HL-60 (cell line): Measurements from ENCODE around the gene CACNG4.

Experiments
- DNase-seq, 2 experiments: peaks; one replicate each; pipeline ENCODE4 v3.0.0-alpha.2; 2010 to 2020; ENCODE audit warnings: low read depth in 1 of 2, low spot score in 1 of 2
- H3K27ac ChIP-seq: fragments of 250-450 bp; sonication (Bioruptor Pico); replicated peaks from 2 replicates; pipeline ENCODE4 v1.5.1; 2020; ENCODE audit warnings: mild to moderate bottlenecking, moderate library complexity
- H3K27me3 ChIP-seq: fragments of 250-450 bp; sonication (Bioruptor Pico); 2 replicates; pipeline ENCODE4 v1.5.1; 2021; ENCODE audit warnings: mild to moderate bottlenecking, moderate library complexity; ENCODE audit not compliant: insufficient read depth, poor library complexity, severe bottlenecking
- H3K4me3 ChIP-seq: replicated peaks from 2 replicates; pipeline ENCODE4 v1.5.1; 2011; ENCODE audit warnings: mild to moderate bottlenecking, control low read depth, low read length; ENCODE audit not compliant: insufficient read depth
- GABPA ChIP-seq: IDR thresholded peaks from 2 replicates; pipeline ENCODE4 v1.6.1; 2012; ENCODE audit warnings: low read depth
- POLR2AphosphoS5 ChIP-seq: IDR thresholded peaks from 2 replicates; pipeline ENCODE4 v1.6.1; 2012; ENCODE audit warnings: low read depth
- REST ChIP-seq: IDR thresholded peaks from 2 replicates; pipeline ENCODE4 v1.6.1; 2012; ENCODE audit warnings: low read depth; ENCODE audit not compliant: insufficient replicate concordance
- SPI1 ChIP-seq: IDR thresholded peaks from 2 replicates; pipeline ENCODE4 v1.6.1; 2012; ENCODE audit warnings: low read depth, mild to moderate bottlenecking, borderline replicate concordance
- TF ChIP-seq, protein P1 (sequence below): IDR thresholded peaks from one replicate; pipeline ENCODE4 v1.5.1; 2011; ENCODE audit warnings: low read length, control low read depth, inconsistent platforms; ENCODE audit not compliant: insufficient read depth

The CACNG4 gene

GRCh38 chr17:66949501-66949900 lies 15.0 kb upstream of the CACNG4 start:
- no peak overlapping the region for H3K4me3 ChIP-seq

DNA sequence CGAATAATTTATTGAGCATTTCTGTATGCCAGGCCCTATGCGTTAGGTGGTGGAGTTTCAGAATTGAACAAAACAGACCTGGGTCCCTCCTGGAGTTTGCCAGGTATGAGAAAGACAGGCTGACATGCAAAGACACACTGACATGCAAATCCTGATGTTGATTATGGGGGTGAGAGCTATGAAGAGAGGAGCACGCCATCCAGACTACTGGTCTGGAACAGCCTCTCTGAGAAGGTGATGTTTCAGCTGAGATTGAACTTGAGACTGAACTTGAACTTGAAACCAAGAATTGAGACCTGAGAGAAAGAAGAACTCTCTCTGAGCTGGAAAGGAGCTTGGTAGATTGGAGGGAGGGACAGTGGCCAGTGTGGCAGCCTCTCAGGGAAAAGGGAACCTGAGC lies 14.2 kb upstream of the CACNG4 start:
- Histone ChIP-seq H3K27me3 (peaks cover 16% of the 10 kb centered on the region), H3K4me3 (no peak overlapping the region), H3K27ac (no peak overlapping the region)
- no peak for DNase-seq
- TF ChIP-seq REST (no peak), GABPA (no peak), POLR2AphosphoS5 (no peak)

More at GRCh38 chr17:66949501-66949900, 15.0 kb upstream of the CACNG4 start:
- peak; percentile 32 for TF ChIP-seq REST
- TF ChIP-seq, protein P1, sequence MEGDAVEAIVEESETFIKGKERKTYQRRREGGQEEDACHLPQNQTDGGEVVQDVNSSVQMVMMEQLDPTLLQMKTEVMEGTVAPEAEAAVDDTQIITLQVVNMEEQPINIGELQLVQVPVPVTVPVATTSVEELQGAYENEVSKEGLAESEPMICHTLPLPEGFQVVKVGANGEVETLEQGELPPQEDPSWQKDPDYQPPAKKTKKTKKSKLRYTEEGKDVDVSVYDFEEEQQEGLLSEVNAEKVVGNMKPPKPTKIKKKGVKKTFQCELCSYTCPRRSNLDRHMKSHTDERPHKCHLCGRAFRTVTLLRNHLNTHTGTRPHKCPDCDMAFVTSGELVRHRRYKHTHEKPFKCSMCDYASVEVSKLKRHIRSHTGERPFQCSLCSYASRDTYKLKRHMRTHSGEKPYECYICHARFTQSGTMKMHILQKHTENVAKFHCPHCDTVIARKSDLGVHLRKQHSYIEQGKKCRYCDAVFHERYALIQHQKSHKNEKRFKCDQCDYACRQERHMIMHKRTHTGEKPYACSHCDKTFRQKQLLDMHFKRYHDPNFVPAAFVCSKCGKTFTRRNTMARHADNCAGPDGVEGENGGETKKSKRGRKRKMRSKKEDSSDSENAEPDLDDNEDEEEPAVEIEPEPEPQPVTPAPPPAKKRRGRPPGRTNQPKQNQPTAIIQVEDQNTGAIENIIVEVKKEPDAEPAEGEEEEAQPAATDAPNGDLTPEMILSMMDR: no peak
- no peak for TF ChIP-seq SPI1
- no peak for TF ChIP-seq POLR2AphosphoS5
- DNase-seq: no peak
- Histone ChIP-seq H3K27me3 (peaks cover 21% of the 10 kb centered on the region), H3K27ac (no peak overlapping the region)

DNA sequence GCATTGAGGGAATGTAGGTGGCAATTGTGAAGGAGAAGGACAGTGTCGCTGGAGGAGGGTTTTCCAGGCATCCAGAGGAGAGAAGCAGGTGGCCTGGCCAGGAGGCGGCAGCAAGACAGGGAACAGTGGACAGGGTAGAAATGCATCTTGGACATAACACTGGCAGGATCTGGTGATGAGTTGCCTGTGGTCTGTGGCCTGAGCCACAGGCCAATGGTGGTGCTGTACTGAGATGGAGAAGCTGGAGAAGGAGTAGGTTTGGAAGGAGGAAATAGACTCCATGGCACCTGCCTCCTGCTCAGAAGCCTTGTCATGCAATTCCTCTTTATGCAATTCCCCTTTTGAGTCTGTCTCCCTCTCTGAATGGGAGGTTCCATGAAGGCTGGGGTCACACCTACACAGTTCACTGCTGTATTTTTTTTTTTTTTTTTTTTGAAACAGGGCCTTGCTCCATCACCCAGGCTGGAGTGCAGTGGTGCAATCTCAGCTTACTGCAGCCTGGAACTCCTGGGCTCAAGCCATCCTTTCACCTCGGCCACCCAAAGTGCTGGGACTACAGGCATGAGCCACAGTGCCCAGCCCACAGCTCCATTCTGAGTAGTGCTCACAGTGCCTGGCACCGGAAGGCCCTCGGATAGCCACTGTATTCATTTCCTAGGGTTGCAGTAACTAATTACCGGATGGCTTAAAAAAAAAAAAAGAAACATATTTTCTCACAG lies 13.5 kb upstream of the CACNG4 start:
- no peak for DNase-seq
- no peak overlapping the region for H3K4me3 ChIP-seq
- TF ChIP-seq, protein P1: no peak
- no peak for TF ChIP-seq REST
- H3K27me3 ChIP-seq: peaks cover 9% of the 10 kb centered on the region
- H3K27ac ChIP-seq: no peak overlapping the region

GRCh38 chr17:66951605-66951953 lies 12.9 kb upstream of the CACNG4 start:
- Histone ChIP-seq H3K27me3 (peaks cover 5% of the 10 kb centered on the region), H3K27ac (no peak overlapping the region), H3K4me3 (no peak overlapping the region)
- TF ChIP-seq GABPA (no peak), POLR2AphosphoS5 (no peak), SPI1 (no peak), REST (no peak)
- TF ChIP-seq, protein P1: no peak
- DNase-seq: no peak
